Measurements from ENCODE around the gene ZGPAT. TPM values are rescaled to one million over a fixed set of nuclear protein-coding genes. Genes with fewer than 3 reads are reported as not detected.

Gene ZGPAT
- total and polyA plus RNA-seq, 2 of the 13 experiments (the other 11 are each of a cell fraction or from before 2014, with no cell fraction given): 23.0 to 41.9 TPM

DNA sequence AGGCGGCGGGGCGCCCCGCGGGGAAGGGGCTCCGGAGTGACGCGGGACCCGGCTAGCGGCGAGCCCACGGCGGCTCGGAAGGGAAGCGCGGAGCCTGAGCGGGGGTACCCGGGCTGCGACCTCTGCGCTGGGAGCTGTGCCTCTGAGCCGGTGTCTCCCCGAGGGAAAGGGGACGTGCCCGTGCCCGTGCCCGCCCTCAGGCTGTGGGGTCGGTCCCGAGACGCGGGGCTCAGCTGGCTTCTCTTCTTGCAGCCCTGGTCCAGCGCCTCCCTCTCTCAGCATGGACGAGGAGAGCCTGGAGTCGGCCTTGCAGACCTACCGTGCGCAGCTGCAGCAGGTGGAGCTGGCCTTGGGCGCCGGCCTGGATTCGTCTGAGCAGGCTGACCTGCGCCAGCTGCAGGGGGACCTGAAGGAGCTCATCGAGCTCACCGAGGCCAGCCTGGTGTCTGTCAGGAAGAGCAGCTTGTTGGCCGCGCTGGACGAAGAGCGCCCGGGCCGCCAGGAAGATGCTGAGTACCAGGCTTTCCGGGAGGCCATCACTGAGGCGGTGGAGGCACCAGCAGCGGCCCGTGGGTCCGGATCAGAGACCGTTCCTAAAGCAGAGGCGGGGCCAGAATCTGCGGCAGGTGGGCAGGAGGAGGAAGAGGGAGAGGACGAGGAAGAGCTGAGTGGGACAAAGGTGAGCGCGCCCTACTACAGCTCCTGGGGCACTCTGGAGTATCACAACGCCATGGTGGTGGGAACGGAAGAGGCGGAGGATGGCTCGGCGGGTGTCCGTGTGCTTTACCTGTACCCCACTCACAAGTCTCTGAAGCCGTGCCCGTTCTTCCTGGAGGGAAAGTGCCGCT lies 686 bp downstream of the ZGPAT start (continued):
- TF ChIP-seq, protein P1, sequence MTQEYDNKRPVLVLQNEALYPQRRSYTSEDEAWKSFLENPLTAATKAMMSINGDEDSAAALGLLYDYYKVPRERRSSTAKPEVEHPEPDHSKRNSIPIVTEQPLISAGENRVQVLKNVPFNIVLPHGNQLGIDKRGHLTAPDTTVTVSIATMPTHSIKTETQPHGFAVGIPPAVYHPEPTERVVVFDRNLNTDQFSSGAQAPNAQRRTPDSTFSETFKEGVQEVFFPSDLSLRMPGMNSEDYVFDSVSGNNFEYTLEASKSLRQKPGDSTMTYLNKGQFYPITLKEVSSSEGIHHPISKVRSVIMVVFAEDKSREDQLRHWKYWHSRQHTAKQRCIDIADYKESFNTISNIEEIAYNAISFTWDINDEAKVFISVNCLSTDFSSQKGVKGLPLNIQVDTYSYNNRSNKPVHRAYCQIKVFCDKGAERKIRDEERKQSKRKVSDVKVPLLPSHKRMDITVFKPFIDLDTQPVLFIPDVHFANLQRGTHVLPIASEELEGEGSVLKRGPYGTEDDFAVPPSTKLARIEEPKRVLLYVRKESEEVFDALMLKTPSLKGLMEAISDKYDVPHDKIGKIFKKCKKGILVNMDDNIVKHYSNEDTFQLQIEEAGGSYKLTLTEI (CRISPR knock-in tag; conservative IDR thresholded peaks at IDR 0.05): no peak
- TF ChIP-seq NCOR1 (IDR thresholded peaks at IDR 0.05; ENCODE audit: borderline replicate concordance, low read length) (no peak), WIZ (CRISPR knock-in tag; IDR thresholded peaks at IDR 0.05) (no peak), RXRB (CRISPR knock-in tag; IDR thresholded peaks at IDR 0.05; ENCODE audit: borderline replicate concordance) (no peak), KLF9 (CRISPR knock-in tag; IDR thresholded peaks at IDR 0.05; ENCODE audit: low read depth) (no peak), ZNF546 (CRISPR knock-in tag; conservative IDR thresholded peaks at IDR 0.05) (no peak), ZNF333 (CRISPR knock-in tag; IDR thresholded peaks at IDR 0.05; ENCODE audit: borderline replicate concordance) (no peak), ELF3 (CRISPR knock-in tag; IDR thresholded peaks at IDR 0.05) (no peak), ZNF296 (CRISPR knock-in tag; conservative IDR thresholded peaks at IDR 0.05) (peak; percentile 68; the same call in 1 of the 2 replicates), FOXA3 (CRISPR knock-in tag; IDR thresholded peaks at IDR 0.05) (no peak), PLRG1 (conservative IDR thresholded peaks at IDR 0.05) (no peak), SOX6 (IDR thresholded peaks at IDR 0.05) (no peak), SOX6 (CRISPR knock-in tag; IDR thresholded peaks at IDR 0.05) (no peak), YEATS2 (CRISPR knock-in tag; IDR thresholded peaks at IDR 0.05; ENCODE audit: borderline replicate concordance) (no peak)
- TF ChIP-seq, protein P2, sequence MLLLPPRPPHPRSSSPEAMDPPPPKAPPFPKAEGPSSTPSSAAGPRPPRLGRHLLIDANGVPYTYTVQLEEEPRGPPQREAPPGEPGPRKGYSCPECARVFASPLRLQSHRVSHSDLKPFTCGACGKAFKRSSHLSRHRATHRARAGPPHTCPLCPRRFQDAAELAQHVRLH (CRISPR knock-in tag; IDR thresholded peaks at IDR 0.05; ENCODE audit: borderline replicate concordance, low read depth): no peak
- TF ChIP-seq, protein P3, sequence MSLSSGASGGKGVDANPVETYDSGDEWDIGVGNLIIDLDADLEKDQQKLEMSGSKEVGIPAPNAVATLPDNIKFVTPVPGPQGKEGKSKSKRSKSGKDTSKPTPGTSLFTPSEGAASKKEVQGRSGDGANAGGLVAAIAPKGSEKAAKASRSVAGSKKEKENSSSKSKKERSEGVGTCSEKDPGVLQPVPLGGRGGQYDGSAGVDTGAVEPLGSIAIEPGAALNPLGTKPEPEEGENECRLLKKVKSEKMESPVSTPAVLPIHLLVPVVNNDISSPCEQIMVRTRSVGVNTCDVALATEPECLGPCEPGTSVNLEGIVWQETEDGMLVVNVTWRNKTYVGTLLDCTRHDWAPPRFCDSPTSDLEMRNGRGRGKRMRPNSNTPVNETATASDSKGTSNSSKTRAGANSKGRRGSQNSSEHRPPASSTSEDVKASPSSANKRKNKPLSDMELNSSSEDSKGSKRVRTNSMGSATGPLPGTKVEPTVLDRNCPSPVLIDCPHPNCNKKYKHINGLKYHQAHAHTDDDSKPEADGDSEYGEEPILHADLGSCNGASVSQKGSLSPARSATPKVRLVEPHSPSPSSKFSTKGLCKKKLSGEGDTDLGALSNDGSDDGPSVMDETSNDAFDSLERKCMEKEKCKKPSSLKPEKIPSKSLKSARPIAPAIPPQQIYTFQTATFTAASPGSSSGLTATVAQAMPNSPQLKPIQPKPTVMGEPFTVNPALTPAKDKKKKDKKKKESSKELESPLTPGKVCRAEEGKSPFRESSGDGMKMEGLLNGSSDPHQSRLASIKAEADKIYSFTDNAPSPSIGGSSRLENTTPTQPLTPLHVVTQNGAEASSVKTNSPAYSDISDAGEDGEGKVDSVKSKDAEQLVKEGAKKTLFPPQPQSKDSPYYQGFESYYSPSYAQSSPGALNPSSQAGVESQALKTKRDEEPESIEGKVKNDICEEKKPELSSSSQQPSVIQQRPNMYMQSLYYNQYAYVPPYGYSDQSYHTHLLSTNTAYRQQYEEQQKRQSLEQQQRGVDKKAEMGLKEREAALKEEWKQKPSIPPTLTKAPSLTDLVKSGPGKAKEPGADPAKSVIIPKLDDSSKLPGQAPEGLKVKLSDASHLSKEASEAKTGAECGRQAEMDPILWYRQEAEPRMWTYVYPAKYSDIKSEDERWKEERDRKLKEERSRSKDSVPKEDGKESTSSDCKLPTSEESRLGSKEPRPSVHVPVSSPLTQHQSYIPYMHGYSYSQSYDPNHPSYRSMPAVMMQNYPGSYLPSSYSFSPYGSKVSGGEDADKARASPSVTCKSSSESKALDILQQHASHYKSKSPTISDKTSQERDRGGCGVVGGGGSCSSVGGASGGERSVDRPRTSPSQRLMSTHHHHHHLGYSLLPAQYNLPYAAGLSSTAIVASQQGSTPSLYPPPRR (CRISPR knock-in tag; IDR thresholded peaks at IDR 0.05; ENCODE audit: borderline replicate concordance): no peak
- TF ChIP-seq, protein P4, sequence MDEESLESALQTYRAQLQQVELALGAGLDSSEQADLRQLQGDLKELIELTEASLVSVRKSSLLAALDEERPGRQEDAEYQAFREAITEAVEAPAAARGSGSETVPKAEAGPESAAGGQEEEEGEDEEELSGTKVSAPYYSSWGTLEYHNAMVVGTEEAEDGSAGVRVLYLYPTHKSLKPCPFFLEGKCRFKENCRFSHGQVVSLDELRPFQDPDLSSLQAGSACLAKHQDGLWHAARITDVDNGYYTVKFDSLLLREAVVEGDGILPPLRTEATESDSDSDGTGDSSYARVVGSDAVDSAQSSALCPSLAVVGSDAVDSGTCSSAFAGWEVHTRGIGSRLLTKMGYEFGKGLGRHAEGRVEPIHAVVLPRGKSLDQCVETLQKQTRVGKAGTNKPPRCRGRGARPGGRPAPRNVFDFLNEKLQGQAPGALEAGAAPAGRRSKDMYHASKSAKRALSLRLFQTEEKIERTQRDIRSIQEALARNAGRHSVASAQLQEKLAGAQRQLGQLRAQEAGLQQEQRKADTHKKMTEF (CRISPR knock-in tag; IDR thresholded peaks at IDR 0.05): no peak
- TF ChIP-seq, protein P5, sequence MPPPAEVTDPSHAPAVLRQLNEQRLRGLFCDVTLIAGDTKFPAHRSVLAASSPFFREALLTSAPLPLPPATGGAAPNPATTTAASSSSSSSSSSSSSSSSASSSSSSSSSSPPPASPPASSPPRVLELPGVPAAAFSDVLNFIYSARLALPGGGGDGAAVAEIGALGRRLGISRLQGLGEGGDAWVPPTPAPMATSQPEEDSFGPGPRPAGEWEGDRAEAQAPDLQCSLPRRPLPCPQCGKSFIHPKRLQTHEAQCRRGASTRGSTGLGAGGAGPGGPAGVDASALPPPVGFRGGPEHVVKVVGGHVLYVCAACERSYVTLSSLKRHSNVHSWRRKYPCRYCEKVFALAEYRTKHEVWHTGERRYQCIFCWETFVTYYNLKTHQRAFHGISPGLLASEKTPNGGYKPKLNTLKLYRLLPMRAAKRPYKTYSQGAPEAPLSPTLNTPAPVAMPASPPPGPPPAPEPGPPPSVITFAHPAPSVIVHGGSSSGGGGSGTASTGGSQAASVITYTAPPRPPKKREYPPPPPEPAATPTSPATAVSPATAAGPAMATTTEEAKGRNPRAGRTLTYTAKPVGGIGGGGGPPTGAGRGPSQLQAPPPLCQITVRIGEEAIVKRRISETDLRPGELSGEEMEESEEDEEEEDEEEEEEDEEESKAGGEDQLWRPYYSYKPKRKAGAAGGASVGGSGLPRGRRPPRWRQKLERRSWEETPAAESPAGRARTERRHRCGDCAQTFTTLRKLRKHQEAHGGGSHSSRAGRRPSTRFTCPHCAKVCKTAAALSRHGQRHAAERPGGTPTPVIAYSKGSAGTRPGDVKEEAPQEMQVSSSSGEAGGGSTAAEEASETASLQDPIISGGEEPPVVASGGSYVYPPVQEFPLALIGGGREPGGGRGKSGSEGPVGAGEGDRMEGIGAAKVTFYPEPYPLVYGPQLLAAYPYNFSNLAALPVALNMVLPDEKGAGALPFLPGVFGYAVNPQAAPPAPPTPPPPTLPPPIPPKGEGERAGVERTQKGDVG (CRISPR knock-in tag; IDR thresholded peaks at IDR 0.05; ENCODE audit: borderline replicate concordance): no peak
